Erythroblast (primary cell): ENCODE results near the gene LONRF2.

Experiments
- GATA1 ChIP-seq: IDR thresholded peaks from 2 replicates; pipeline ENCODE4 v1.6.1; 2011; ENCODE audit warnings: low read depth, mild to moderate bottlenecking, control low read depth, low read length, moderate library complexity
- POLR2A ChIP-seq: IDR thresholded peaks from 2 replicates; pipeline ENCODE4 v1.6.1; 2011; ENCODE audit warnings: mild to moderate bottlenecking, low read length

DNA sequence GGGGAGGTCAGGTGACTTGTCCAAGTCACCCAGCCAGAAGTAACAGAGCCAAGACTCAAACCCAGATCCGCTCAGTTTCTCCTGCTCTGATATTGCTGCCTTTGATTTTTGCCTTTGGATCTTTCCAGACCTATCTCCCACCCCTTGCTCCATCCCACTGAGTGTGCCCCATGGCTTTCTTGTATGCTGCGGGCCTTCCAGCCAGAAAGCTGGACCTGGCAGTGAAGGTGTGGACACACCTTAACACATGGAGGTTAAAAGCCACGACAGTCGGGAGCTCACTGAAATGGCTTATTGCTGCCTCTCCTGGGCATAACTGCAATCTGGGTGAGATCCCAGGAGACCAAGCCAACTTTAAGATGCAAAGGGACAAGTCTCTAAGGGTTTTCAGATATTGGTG lies 86.7 kb downstream of the LONRF2 start:
- TF ChIP-seq POLR2A (no peak), GATA1 (no peak)
